ENCODE data around the gene PDE10A.

The PDE10A gene

GRCh38 chr6:165599596-165600487, 63.2 kb downstream of the PDE10A start:
- no peaks in the 10 kb centered on the region for H3F3A ChIP-seq (ENCODE audit: insufficient read depth, low read length)
- no peaks in the 10 kb centered on the region for H3K36me3 ChIP-seq (ENCODE audit: insufficient read depth, low read length)

GRCh38 chr6:165599121-165599520, 63.9 kb downstream of the PDE10A start:
- Histone ChIP-seq H3K4me1 (ENCODE audit: insufficient read depth, low read length, severe bottlenecking) (no peaks in the 10 kb centered on the region), H3K4me2 (ENCODE audit: low read length) (no peak overlapping the region), H3F3A (ENCODE audit: insufficient read depth, low read length) (no peaks in the 10 kb centered on the region), H3K9ac (ENCODE audit: low read length) (no peak overlapping the region), H3K27ac (ENCODE audit: low read depth, low read length, poor library complexity, severe bottlenecking) (no peak overlapping the region), H3K79me2 (ENCODE audit: insufficient read depth, low read length) (no peaks in the 10 kb centered on the region), H3K9me2 (ENCODE audit: low read depth, low read length) (no peaks in the 10 kb centered on the region), H3K36me3 (ENCODE audit: insufficient read depth, low read length) (no peaks in the 10 kb centered on the region), H4K20me1 (ENCODE audit: insufficient read depth, low read length) (no peaks in the 10 kb centered on the region), H3K4me3 (ENCODE audit: low read depth, low read length, poor library complexity, severe bottlenecking) (no peak overlapping the region), H2AFZ (ENCODE audit: low read length) (no peak overlapping the region), H3K9me3 (ENCODE audit: low read length) (no peaks in the 10 kb centered on the region), H3K27me3 (ENCODE audit: insufficient read depth, low read length) (no peaks in the 10 kb centered on the region)
- TF ChIP-seq CTCF (IDR thresholded peaks at IDR 0.05; ENCODE audit: low read length) (no peak), EZH2 (IDR thresholded peaks at IDR 0.05; ENCODE audit: borderline replicate concordance, low read length) (no peak)

More at GRCh38 chr6:165599596-165600487, 63.2 kb downstream of the PDE10A start:
- H4K20me1 ChIP-seq (ENCODE audit: insufficient read depth, low read length) = no peaks in the 10 kb centered on the region
- TF ChIP-seq CTCF (IDR thresholded peaks at IDR 0.05; ENCODE audit: low read length) = no peak
- TF ChIP-seq EZH2 (IDR thresholded peaks at IDR 0.05; ENCODE audit: borderline replicate concordance, low read length) = no peak
- no peak overlapping the region for H3K4me3 ChIP-seq (ENCODE audit: low read depth, low read length, poor library complexity, severe bottlenecking)
- no peak overlapping the region for H3K27ac ChIP-seq (ENCODE audit: low read depth, low read length, poor library complexity, severe bottlenecking)
- no peaks in the 10 kb centered on the region for H3K27me3 ChIP-seq (ENCODE audit: insufficient read depth, low read length)
- no peak overlapping the region for H3K4me2 ChIP-seq (ENCODE audit: low read length)
- no peaks in the 10 kb centered on the region for H3K79me2 ChIP-seq (ENCODE audit: insufficient read depth, low read length)
- no peak overlapping the region for H2AFZ ChIP-seq (ENCODE audit: low read length)
- no peaks in the 10 kb centered on the region for H3K9me3 ChIP-seq (ENCODE audit: low read length)
- no peak overlapping the region for H3K9ac ChIP-seq (ENCODE audit: low read length)
- H3K4me1 ChIP-seq (ENCODE audit: insufficient read depth, low read length, severe bottlenecking) = no peaks in the 10 kb centered on the region
- H3K9me2 ChIP-seq (ENCODE audit: low read depth, low read length) = no peaks in the 10 kb centered on the region

GRCh38 chr6:165597821-165598220, 65.2 kb downstream of the PDE10A start:
- H3K9me2 ChIP-seq (ENCODE audit: low read depth, low read length) = no peaks in the 10 kb centered on the region
- H3K9me3 ChIP-seq (ENCODE audit: low read length) = no peaks in the 10 kb centered on the region
- no peak overlapping the region for H3K4me2 ChIP-seq (ENCODE audit: low read length)
- no peaks in the 10 kb centered on the region for H3K27me3 ChIP-seq (ENCODE audit: insufficient read depth, low read length)
- no peak overlapping the region for H3K27ac ChIP-seq (ENCODE audit: low read depth, low read length, poor library complexity, severe bottlenecking)
- H3K4me1 ChIP-seq (ENCODE audit: insufficient read depth, low read length, severe bottlenecking) = no peaks in the 10 kb centered on the region
- no peaks in the 10 kb centered on the region for H3F3A ChIP-seq (ENCODE audit: insufficient read depth, low read length)
- TF ChIP-seq CTCF (IDR thresholded peaks at IDR 0.05; ENCODE audit: low read length) (no peak), EZH2 (IDR thresholded peaks at IDR 0.05; ENCODE audit: borderline replicate concordance, low read length) (no peak)
- H4K20me1 ChIP-seq (ENCODE audit: insufficient read depth, low read length) = no peaks in the 10 kb centered on the region
- no peak overlapping the region for H2AFZ ChIP-seq (ENCODE audit: low read length)
- H3K36me3 ChIP-seq (ENCODE audit: insufficient read depth, low read length) = no peaks in the 10 kb centered on the region
- no peaks in the 10 kb centered on the region for H3K79me2 ChIP-seq (ENCODE audit: insufficient read depth, low read length)
- H3K4me3 ChIP-seq (ENCODE audit: low read depth, low read length, poor library complexity, severe bottlenecking) = no peak overlapping the region
- no peak overlapping the region for H3K9ac ChIP-seq (ENCODE audit: low read length)

Data from OCI-LY1 (cell line).